Activated CD8-positive, alpha-beta T cell treated with anti-CD3 and anti-CD28 coated beads for 36 hours (primary cell): ENCODE results near the gene HDGFL2. TPM values are rescaled to one million over a fixed set of nuclear protein-coding genes. Genes with fewer than 3 reads are reported as not detected.

ENCODE experiments used
- ATAC-seq: fragments of 200-7000 bp; cut with Tn5 transposase; one replicate; pipeline ENCODE4 v1.10.0; 2021; ENCODE audit warnings: mild to moderate bottlenecking, moderate library complexity
- CTCF ChIA-PET: fragments of 350-600 bp; sonication (Branson Sonifier 250); formaldehyde crosslinking; loops from one replicate; lab custom pipeline; 2021; ENCODE audit warnings: antibody characterized with exemption; lab: Charles Lee
- POLR2A ChIA-PET: fragments of 350-600 bp; sonication (Branson Sonifier 250); formaldehyde crosslinking; loops from one replicate; lab custom pipeline; 2021; ENCODE audit warnings: antibody characterized with exemption; lab: Charles Lee
- DNase-seq: peaks from one replicate; pipeline ENCODE4 v3.0.0-alpha.2; 2020
- H3K27ac Mint-ChIP-seq: one replicate; pipeline ENCODE4 v1.8.0; 2021; ENCODE audit warnings: mild to moderate bottlenecking, mixed read lengths
- H3K27me3 Mint-ChIP-seq: one replicate; pipeline ENCODE4 v1.8.0; 2021; ENCODE audit warnings: mixed read lengths
- H3K36me3 Mint-ChIP-seq: one replicate; pipeline ENCODE4 v1.8.0; 2021; ENCODE audit warnings: low read depth, mixed read lengths
- H3K4me1 Mint-ChIP-seq: one replicate; pipeline ENCODE4 v1.8.0; 2021; ENCODE audit warnings: low read depth, mixed read lengths
- H3K4me3 Mint-ChIP-seq: one replicate; pipeline ENCODE4 v1.8.0; 2021; ENCODE audit warnings: mild to moderate bottlenecking, moderate library complexity, mixed read lengths
- H3K9me3 Mint-ChIP-seq: one replicate; pipeline ENCODE4 v1.8.0; 2021; ENCODE audit warnings: mixed read lengths
- intact Hi-C: fragments of 100-400 bp; cut with micrococcal nuclease; formaldehyde crosslinking; loops from one replicate; pipeline ENCODE4 v1.10.0; 2022
- total RNA-seq, 2 experiments: library from RNA; stranded (reverse); gene quantifications; one replicate each; pipeline ENCODE4 v1.2.3, GENCODE V29; 2021
- TF ChIP-seq, protein P1 (sequence below): fragments of 200-600 bp; IDR thresholded peaks from one replicate; pipeline ENCODE4 v1.8.0; 2022; ENCODE audit warnings: antibody characterized with exemption, mild to moderate bottlenecking

Gene HDGFL2
- 10 to 100 TPM; 37.5 to 44.0 TPM for total RNA-seq

DNA sequence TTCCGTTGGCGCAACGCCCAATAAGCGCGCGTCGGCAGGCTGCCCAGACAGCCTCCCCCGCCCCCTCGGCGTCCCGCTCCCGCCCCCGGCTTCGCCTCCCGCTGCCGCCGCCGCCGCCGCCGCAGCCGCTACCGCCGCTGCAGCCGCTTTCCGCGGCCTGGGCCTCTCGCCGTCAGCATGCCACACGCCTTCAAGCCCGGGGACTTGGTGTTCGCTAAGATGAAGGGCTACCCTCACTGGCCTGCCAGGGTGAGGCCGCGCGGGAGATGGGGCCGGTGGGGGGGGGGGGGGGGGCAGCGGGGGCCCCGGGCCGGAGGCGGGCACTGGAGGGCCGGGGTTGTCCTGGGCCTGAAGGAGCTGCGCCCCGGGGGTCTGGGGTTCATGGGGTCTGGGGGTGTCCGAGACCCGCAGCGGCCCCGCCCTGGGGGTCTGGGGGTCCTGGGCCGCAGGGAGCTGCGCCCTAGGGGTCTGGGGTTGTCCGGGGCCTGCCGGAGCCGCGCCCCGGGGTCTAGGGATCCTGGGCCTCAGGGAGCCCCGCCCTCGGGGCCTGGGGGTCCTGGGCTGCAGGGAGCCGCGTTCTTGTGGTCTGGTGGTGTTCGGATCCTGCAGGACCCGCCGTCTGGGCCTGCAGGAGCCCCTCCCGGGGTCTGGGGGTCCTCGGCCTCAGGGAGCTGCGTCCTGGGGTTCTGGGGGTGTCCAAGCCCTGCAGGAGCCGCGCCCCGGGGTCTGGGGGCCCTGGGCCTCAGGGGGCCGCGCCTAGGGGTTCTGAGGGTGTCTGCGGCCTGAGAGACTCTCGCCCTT is at the start of gene HDGFL2:
Gene HDGFL2 (plus strand): TSS at position 124 of the 801 bp plus-strand sequence. CDS start 54 bp downstream, at position 178.
- CTCF ChIA-PET: interaction anchor here (1.1 to 1.6 kb wide), 5 partner anchors 11 to 335 kb away, joined by 3 to 7 read pairs (median 4); partner anchors contain the start of gene SH3GL1
- POLR2A ChIA-PET: interaction anchor here (0.6 to 1.0 kb wide), 3 partner anchors 14 to 70 kb away, joined by 3 read pairs; partner anchors contain the start of gene CHAF1A
- TF ChIP-seq, protein P1, sequence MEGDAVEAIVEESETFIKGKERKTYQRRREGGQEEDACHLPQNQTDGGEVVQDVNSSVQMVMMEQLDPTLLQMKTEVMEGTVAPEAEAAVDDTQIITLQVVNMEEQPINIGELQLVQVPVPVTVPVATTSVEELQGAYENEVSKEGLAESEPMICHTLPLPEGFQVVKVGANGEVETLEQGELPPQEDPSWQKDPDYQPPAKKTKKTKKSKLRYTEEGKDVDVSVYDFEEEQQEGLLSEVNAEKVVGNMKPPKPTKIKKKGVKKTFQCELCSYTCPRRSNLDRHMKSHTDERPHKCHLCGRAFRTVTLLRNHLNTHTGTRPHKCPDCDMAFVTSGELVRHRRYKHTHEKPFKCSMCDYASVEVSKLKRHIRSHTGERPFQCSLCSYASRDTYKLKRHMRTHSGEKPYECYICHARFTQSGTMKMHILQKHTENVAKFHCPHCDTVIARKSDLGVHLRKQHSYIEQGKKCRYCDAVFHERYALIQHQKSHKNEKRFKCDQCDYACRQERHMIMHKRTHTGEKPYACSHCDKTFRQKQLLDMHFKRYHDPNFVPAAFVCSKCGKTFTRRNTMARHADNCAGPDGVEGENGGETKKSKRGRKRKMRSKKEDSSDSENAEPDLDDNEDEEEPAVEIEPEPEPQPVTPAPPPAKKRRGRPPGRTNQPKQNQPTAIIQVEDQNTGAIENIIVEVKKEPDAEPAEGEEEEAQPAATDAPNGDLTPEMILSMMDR: no peak
- no peak for ATAC-seq
- no peak within 1 kb of the TSS for H3K27ac Mint-ChIP-seq
- no peaks in the 10 kb centered on the region for H3K9me3 Mint-ChIP-seq
- H3K4me3 Mint-ChIP-seq: peak within 1 kb of the TSS; percentile 79
- DNase-seq: no peak
- no peaks in the 10 kb centered on the region for H3K27me3 Mint-ChIP-seq
- intact Hi-C loops: no loop called here
- peaks cover 3% of the 10 kb centered on the region for H3K36me3 Mint-ChIP-seq
- peaks cover 21% of the 10 kb centered on the region for H3K4me1 Mint-ChIP-seq

DNA sequence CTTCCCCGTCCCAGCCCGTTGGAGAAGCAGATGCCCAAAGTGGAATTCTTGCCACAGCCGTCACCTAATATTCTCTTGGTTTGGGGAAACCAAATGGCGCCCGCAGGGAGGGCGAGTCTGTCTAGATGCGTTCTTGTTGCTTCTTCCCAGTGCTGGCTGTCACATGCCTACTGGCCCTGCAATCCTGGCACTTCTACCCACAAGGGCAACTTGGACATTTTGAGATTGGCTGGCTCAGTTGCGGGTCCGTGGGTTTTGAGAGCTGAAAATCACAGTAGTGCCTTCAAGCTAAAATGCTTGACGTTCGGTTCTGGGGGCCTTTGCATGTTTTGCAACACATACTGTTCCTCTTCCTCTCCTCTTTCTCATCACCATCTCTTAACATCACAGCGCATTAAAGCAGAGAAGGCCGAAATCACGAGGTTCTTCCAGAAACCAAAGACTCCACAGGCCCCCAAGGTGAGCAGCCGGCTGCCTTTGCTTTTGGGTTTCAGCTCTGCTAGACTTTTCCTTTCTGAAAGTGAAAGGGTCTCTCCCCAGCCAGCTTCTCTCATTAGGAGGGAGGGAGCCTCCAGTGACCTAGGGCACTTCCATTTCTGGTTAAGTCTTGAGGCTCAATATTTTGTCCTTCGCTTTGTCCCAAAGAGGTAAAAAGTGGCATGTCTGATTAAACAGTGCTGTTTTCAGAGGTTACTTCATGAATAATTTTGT is 48.5 kb upstream of the HDGFL2 start:
- Mint-ChIP-seq H3K9me3 (no peaks in the 10 kb centered on the region), H3K4me3 (no peak overlapping the region), H3K27me3 (no peaks in the 10 kb centered on the region), H3K27ac (no peak overlapping the region), H3K4me1 (peaks cover 2% of the 10 kb centered on the region), H3K36me3 (peaks cover 30% of the 10 kb centered on the region)
- ChIA-PET CTCF (no interaction called here), POLR2A (interaction anchor here (1.3 to 4.0 kb wide), 2 partner anchors 11 to 33 kb away, joined by 4 to 24 read pairs; no protein-coding TSS in a partner anchor)
- ATAC-seq (no peak), DNase-seq (no peak)
- TF ChIP-seq, protein P1: no peak
- intact Hi-C loops: no loop called here

DNA sequence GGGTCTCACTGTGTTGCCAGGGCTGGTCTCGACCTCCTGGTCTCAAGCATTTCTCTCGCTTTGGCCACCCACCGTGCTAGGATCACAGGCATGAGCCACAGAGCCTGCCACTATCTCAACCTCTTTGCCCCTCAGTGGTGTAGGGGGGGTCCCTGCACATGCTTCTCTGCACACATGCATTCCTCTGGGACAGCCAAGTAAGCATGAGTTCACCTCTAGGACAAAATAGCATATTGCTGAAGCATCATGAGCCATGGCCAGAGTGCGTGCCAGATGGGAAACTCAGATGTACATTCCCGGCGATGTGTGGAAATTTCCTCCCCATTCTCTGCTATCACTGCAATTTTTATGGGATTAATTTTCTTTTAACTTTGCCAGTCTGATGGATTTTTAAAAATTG is 46.6 kb upstream of the HDGFL2 start:
- DNase-seq (no peak), ATAC-seq (no peak)
- Mint-ChIP-seq H3K9me3 (no peaks in the 10 kb centered on the region), H3K4me3 (no peak overlapping the region), H3K36me3 (peaks cover 42% of the 10 kb centered on the region), H3K27me3 (no peaks in the 10 kb centered on the region), H3K4me1 (peaks cover 2% of the 10 kb centered on the region), H3K27ac (no peak overlapping the region)
- TF ChIP-seq, protein P1: no peak
- ChIA-PET CTCF (no interaction called here), POLR2A (no interaction called here)
- intact Hi-C loops: no loop called here

DNA sequence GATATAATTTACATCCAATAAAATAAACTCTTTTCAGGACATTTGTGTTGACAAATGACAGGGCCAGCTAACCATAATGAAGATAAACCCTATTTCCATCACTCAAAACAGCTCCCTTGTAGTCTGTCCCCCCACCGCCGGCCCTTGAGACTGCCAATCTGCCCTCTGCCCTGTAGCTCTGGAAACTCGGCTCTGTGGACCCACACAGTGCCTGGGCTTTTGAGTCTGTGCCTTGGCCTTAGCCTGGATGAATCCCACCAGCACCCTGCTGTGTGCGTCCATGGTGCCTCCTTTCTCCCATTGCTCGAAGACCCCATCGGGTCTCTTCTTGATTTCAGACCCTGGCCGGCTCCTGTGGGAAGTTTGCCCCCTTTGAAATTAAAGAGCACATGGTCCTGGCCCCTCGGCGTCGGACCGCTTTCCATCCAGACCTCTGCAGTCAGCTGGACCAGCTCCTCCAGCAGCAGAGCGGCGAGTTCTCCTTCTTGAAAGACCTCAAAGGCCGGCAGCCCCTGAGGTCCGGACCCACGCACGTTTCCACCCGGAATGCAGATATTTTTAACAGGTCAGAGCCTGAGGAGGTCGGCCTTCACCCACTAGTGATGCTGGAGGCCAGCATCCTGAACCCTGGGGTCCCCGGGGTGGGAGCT is 43.6 kb upstream of the HDGFL2 start:
- Mint-ChIP-seq H3K27me3 (no peaks in the 10 kb centered on the region), H3K36me3 (peaks cover 60% of the 10 kb centered on the region), H3K4me3 (no peak overlapping the region), H3K9me3 (no peaks in the 10 kb centered on the region), H3K4me1 (no peaks in the 10 kb centered on the region), H3K27ac (no peak overlapping the region)
- intact Hi-C loops: no loop called here
- TF ChIP-seq, protein P1: no peak
- ATAC-seq (no peak), DNase-seq (no peak)
- ChIA-PET POLR2A (interaction anchor here (0.7 to 1.6 kb wide), 3 partner anchors 12 to 17 kb away, joined by 3 to 6 read pairs (median 3); no protein-coding TSS in a partner anchor), CTCF (no interaction called here)
